Measurements from ENCODE around the gene INPPL1.
"Not testable (repeated sequence)": the region's sequence is repeated elsewhere in the genome, so short reads cannot be mapped to it uniquely, and the experiment has no call there.

INPPL1 gene

DNA sequence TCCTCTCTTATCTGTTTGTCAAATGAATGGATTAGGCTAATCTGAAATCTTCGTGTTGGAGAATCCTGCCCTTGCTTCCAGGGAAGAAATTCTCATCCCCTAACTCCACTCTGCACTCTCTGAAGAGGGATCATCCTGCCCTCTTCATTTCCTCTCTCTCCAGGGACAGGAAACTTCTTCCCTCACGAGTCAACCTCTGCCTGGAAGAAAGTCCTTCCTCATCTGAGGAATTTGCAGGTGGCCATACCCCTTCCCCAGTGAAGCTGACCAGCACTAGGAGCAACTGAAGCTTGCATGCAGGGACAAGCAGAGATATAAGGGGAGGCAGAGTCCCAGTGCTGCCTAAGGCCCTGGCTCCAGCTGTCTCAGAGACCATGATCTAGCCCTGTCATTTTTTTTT, 23.0 kb downstream of the INPPL1 start:
- DNase-seq = no peak

DNA sequence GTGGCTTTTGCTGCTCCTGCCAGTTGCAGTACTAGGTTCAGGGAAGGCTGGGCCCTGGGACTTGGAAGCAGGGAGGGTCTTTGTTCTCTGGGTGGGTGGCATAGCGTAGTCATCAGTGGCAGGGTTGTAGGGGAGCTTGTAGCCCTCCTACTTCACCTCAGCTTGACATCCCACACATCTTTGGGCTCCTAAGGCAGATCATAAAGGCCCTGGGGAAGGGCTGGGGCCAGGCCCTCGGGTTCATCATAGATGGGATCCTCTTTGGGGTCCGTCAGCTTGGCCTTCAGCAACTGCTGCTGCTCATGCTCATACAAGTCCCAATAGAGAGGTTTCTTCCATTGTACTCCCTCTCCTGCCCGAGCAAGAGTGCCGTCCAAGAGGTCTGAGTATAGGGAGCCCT, 25.4 kb downstream of the INPPL1 start:
- no peak for DNase-seq

- DNase-seq = no peak
Observed at GRCh38 chr11:72250661-72251464, 26.3 kb downstream of the INPPL1 start.

DNA sequence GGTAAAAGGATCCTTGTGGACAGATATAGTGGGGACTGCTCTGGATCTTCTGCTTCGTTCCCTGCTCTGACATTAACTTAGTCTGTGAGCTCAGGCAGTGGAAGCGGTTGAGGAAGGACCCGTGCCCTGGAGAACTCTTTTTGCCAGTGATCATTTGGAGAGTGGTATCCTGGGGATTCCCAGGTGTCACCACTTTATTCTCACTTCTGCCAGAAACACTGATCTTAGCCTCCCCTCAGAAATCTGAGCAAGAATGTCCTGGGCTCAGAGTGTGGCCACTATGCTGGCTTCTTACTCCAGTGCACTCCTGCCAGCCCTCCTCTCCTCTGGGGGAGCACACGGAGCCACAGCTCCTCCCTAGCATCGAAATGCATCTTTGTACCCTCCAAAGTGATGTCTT, 27.0 kb downstream of the INPPL1 start:
- DNase-seq = no peak

GRCh38 chr11:72253392-72253791, 28.8 kb downstream of the INPPL1 start:
- no peak for DNase-seq

DNA sequence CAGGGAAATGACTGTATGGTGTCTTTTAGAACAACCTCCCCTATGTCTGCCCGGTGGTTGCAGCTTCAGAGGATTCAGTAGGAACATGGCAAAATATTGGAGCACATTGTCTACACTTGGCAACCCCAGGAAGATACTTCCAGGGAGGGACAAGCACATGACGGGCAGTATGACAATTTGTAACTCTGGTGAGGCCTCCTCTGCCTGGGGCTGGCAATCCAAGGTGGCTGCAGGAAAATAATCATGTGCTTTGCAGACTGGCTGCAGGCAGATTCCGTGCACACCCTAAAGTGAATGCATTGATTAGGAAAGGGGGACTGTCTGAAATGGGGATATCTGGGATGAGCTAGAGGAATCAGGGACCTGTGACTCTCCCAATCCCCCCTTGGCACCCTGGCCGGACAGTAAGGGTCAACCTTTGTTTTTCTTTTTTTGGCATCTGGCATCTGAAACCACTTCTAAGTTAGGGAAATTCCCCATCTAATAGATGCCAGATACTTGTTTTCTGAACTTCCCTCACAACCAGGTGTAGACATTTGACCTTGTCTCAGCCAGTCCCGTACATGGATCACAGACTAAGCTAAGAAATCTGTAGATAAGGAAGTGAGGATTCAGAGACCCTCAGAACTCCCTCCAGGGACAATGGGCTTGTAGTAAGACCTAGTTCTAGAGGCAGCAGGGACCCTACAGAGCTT, 29.9 kb downstream of the INPPL1 start:
- DNase-seq = no peak

- no peak for DNase-seq
Observed at GRCh38 chr11:72257570-72257969, 33.0 kb downstream of the INPPL1 start.

DNA sequence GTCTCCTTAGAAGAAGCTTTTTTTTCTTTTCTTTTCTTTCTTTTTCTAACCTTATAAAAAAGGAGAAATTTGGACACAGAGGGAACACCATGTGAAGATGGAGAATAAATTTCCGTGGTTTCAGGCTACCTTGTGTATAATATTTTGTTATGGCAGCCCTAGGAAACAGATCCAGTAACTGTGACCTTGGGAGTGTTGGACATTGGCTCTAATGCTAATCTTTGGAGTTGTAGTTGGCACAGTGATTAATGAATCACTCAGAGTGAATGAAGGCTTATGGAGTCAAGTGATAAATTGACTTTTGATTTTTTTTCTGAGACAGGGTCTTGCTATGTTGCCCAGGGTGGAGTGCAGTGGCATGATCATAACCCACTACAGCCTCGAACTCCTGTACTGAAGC, 34.9 kb downstream of the INPPL1 start:
- no peak for DNase-seq

DNA sequence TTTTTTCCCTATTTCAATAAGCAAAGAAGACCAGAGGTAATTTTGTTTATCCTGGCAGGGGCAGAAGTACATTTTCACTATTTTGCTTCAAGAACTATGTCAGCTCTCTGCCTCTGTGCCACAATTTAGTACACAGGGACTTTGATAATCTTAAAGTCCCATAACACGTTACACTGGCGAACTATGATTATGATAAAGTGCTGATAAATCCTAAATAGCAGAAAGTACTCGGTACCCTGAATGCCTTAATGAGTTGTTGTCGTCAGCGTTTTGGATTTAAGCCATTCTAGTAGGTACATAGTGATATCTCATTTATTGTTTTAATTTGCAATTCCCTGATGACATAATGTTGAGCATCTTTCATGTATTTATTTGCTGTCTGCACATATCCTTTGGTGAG, 36.0 kb downstream of the INPPL1 start:
- no peak for DNase-seq

DNA sequence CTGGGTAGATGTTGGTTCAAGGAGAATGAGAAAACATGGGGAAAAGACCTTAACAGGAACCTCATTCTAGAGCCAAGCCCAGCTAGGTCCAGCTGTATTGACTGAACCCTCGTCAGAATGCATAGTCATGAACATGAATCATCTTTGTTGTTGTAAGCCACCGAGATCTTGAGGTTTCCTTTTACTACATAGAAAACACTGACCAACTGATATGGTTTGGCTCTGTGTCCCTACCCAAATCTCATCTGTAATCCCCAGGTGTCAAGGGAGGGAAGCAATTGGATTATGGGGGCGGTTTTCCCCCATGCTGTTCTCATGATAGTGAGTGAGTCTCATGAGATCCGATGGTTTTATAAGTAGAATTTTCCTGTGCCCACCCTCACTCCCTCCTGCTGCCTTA, 38.8 kb downstream of the INPPL1 start:
- DNase-seq = peak; percentile 18

GRCh38 chr11:72265951-72266350, 41.4 kb downstream of the INPPL1 start:
- no peak for DNase-seq

GRCh38 chr11:72266960-72267359, 42.4 kb downstream of the INPPL1 start:
- DNase-seq = not testable (repeated sequence)

DNA sequence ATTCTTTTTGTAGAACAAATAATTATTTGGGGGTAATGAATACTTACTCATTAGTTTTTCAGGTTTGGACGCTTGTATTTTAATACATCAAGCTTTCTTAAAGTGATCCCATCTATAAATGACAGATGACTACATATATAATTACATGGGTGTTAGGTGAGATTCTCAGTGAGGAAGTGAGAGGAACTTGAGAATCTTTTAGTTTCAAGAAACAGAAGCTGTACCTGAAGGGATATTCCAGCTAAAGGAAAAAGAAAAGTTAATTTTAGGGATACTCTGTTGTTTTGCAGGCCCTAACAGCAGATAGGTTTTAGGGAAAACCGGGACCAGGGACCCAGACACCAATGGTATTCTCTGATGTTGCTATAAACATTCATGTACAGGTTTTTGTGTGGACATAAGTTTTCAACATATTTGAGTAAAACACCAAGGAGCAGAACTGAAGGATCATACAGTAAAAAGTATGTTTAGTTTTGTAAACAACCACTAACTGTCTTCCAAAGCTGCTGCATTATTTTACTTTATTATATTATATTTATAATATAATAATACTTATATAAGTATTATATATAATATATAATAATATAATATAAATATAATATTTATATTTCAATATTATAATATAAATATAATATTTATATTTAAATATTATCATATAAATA, 43.5 kb downstream of the INPPL1 start:
- no peak for DNase-seq

- DNase-seq = no peak
Observed at GRCh38 chr11:72271980-72272379, 47.4 kb downstream of the INPPL1 start.

- DNase-seq = no peak
Observed at GRCh38 chr11:72274435-72274834, 49.9 kb downstream of the INPPL1 start.

GRCh38 chr11:72278905-72279304, 54.3 kb downstream of the INPPL1 start:
- peak; percentile 46 for DNase-seq

DNA sequence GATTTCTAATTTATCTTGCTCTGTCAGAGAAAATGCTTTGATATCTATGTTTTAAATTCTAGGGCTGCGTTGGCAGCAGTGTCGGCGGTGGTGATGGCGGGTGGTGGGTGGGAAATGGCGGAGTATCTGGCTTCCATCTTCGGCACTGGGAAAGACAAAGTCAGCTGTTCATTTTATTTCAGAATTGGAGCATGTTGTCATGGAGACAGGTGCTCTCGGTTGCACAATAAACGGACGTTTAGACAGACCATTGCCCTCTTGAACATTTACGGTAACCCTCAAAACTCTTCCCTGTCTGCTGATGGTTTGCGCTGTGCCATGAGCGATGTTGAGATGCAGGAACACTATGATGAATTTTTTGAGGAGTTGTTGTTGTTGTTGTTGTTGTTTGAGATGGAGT, 55.5 kb downstream of the INPPL1 start:
- DNase-seq = no peak

DNA sequence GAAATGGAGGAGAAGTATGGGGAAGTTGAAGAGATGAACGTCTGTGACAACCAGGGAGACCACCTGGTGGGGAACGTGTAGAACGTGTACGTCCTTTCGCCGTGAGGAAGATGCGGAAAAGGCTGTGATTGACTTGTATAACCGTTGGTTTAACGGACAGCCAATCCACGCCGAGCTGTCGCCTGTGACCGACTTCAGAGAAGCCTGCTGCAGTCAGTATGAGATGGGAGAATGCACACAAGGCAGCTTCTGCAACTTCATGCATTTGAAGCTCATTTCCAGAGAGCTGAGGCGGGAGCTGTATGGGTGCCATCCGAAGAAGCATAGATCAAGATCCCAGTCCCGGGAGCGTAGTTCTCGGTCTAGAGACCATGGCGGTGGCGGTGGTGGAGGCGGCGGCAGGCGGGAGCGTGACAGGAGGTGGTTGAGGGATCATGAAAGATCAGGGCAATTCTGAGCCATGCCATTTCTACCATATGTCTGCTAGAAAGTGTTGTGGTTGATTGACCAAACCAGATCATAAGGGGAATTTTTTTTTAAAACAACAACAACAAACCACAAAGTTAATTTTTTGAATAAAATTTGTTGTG, 56.3 kb downstream of the INPPL1 start:
- no peak for DNase-seq

DNA sequence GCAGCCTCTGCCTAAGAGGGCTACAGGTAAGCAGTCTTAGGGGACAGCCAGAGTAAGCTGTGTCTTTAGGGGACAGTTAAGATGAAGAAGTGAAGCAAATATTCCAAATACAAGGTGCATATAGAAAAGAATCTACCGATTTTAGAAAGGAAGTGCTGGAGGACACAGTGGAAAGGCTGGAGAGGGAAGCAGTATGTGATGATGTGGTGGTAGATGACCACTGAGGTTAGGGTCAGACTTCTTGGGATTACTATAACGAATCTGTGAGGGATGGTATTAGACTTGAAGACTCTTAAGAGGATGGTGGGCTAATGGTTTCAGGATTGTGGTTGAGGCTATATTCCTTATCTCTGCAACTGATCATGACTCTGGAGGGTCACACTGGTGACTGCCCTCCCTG, 59.4 kb downstream of the INPPL1 start:
- DNase-seq = no peak

GRCh38 chr11:72287293-72287692, 62.7 kb downstream of the INPPL1 start:
- no peak for DNase-seq

Data from NCI-H226 (cell line).